Lung (tissue), 12 donors: ENCODE data around the gene SH3PXD2A. TPM values are rescaled to one million over a fixed set of nuclear protein-coding genes. Genes with fewer than 3 reads are reported as not detected.

Experiments used
- ATAC-seq: fragments of 200-7000 bp; cut with Tn5 transposase; one replicate; pipeline ENCODE4 v1.9.1; 2020; ENCODE audit warnings: moderate number of reproducible peaks; ENCODE audit not compliant: insufficient read depth, low FRiP score
- DNase-seq, 3 donors: peaks; one replicate each; pipeline ENCODE4 v3.0.0-alpha.2; 2013 to 2017
- H3K27ac ChIP-seq, 2 donors: one replicate each; pipeline ENCODE4 v1.5.1; 2013; ENCODE audit warnings: mild to moderate bottlenecking in 2 of 2, moderate library complexity in 2 of 2, control low read depth in 1 of 2, inconsistent platforms in 1 of 2, low read depth in 1 of 2, low read length in 1 of 2
- H3K27me3 ChIP-seq, 3 donors: one replicate each; pipeline ENCODE4 v1.5.1; 2013; ENCODE audit warnings: low read length in 2 of 3; ENCODE audit not compliant: control insufficient read depth in 3 of 3, insufficient read depth in 3 of 3
- H3K36me3 ChIP-seq, 4 donors: one replicate each; pipeline ENCODE4 v1.5.1; 2013; ENCODE audit warnings: low read length in 4 of 4, mild to moderate bottlenecking in 1 of 4, moderate library complexity in 1 of 4; ENCODE audit not compliant: control insufficient read depth in 4 of 4, insufficient read depth in 4 of 4
- H3K4me1 ChIP-seq, 5 donors: one replicate each; pipeline ENCODE4 v1.5.1; 2013; ENCODE audit warnings: low read length in 5 of 5, mild to moderate bottlenecking in 2 of 5, moderate library complexity in 1 of 5; ENCODE audit not compliant: control insufficient read depth in 5 of 5, insufficient read depth in 5 of 5
- H3K4me3 ChIP-seq: one replicate; pipeline ENCODE4 v1.5.1; 2013; ENCODE audit warnings: mild to moderate bottlenecking, control low read depth, moderate library complexity
- H3K9ac ChIP-seq, 2 donors: one replicate each; pipeline ENCODE4 v1.5.1; 2013; ENCODE audit warnings: low read length in 2 of 2, control low read depth in 1 of 2; ENCODE audit not compliant: insufficient read depth in 1 of 2
- H3K9me3 ChIP-seq, 4 donors: one replicate each; pipeline ENCODE4 v1.5.1; 2013; ENCODE audit warnings: low read length in 3 of 4, mild to moderate bottlenecking in 1 of 4, moderate library complexity in 1 of 4; ENCODE audit not compliant: control insufficient read depth in 4 of 4, insufficient read depth in 3 of 4
- CTCF ChIP-seq: IDR thresholded peaks from 2 replicates; pipeline ENCODE4 v1.5.1; 2012; ENCODE audit warnings: mild to moderate bottlenecking; ENCODE audit errors: control extremely low read depth, extremely low read depth
- WGBS, 2 donors: extraction: QIAGEN DNeasy Blood & Tissue Kit; methylation state at CpG; one replicate each; pipeline ENCODE4 v1.1.7; 2013; 5-methylcytosine and 5-hydroxymethylcytosine counted together
- polyA plus RNA-seq, 2 donors: library from polyadenylated mRNA; stranded (reverse); fragments of 200-250 nt; gene quantifications; one replicate each; pipeline ENCODE4 v1.2.1, GENCODE V29; 2013
- total RNA-seq, 2 donors: library from RNA; depleted of rRNA in 1 of 2; stranded (reverse); fragments of >200 nt in 1 of 2; gene quantifications; one replicate each; pipeline ENCODE4 v1.2.1, GENCODE V29; 2014 to 2021
- donor health status: control.
- donor health status: control.
- donor health status: Bipolar disorder and iron deficiency.
- donor health status: healthy.
- donor health status: DM: yes; HTN: yes; CAD: no.

Gene SH3PXD2A
- total and polyA plus RNA-seq, 4 donors = 9.9 to 53.2 (median 29.2) TPM

DNA sequence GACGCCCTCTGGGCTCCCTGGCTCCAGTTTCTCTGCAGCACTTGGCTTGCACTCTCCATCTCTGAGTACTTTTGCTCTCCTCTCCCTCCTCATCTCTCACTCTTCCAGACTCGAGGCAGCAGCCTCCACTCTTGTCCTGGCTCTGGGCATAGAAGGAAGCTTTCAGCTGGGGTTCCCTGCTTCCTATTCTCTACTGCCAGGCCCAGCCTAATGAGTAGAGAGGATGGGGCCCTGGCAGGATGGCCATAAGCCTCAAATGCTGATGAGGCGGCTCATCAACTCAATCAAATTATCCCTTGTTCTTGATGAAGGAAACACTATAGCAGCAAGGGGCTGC is 306.1 kb downstream of the SH3PXD2A start:
- Histone ChIP-seq H3K9me3 (no peaks in the 10 kb centered on the region), H3K9ac (no peak overlapping the region), H3K27ac (no peak overlapping the region), H3K4me3 (no peak overlapping the region), H3K4me1 (peaks cover 0 to 10% (median 0%) of the 10 kb centered on the region in 5 donors), H3K27me3 (peaks cover 0 to 6% (median 0%) of the 10 kb centered on the region in 3 donors), H3K36me3 (no peaks in the 10 kb centered on the region)
- 88 to 90% methylated on average over 3 of the region's 3 CpGs for WGBS, 2 donors
- ATAC-seq = no peak
- no peak for DNase-seq
- no peak for TF ChIP-seq CTCF

GRCh38 chr10:103548581-103549348 is 306.6 kb downstream of the SH3PXD2A start:
- H3K9ac ChIP-seq = no peak overlapping the region
- WGBS, 2 donors = 89 to 90% methylated on average over 12 of the region's 12 CpGs
- H3K27me3 ChIP-seq = peaks cover 0 to 6% (median 0%) of the 10 kb centered on the region in 3 donors
- H3K4me1 ChIP-seq = peaks cover 0 to 10% (median 0%) of the 10 kb centered on the region in 5 donors
- H3K27ac ChIP-seq = no peak overlapping the region
- no peak for TF ChIP-seq CTCF
- ATAC-seq = no peak
- no peak overlapping the region for H3K4me3 ChIP-seq
- H3K36me3 ChIP-seq = no peaks in the 10 kb centered on the region
- DNase-seq = no peak
- no peaks in the 10 kb centered on the region for H3K9me3 ChIP-seq

DNA sequence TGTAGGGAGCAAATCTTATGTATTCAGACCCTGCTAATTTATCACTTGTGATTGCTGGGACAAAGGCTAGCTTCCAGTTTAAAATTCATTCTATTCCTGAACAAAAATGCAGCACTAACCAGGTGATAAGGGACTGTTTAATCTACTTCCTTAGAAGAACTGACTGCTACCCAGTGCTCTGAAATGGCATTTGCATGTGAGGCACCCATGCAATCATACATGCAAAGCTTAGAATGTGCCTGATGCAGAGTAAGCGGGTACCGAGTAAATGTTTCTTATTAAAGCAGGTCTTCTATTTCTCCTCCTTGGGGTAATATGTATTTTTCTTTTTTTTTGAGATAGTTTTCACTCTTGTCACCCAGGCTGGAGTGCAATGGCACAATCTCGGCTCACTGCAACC is 307.4 kb downstream of the SH3PXD2A start:
- Histone ChIP-seq H3K9me3 (no peaks in the 10 kb centered on the region), H3K4me1 (peaks cover 0 to 15% (median 2%) of the 10 kb centered on the region in 5 donors), H3K9ac (no peak overlapping the region), H3K27me3 (peaks cover 0 to 6% (median 0%) of the 10 kb centered on the region in 3 donors), H3K4me3 (no peak overlapping the region), H3K36me3 (no peaks in the 10 kb centered on the region), H3K27ac (no peak overlapping the region)
- 95 to 99% methylated on average over 3 of the region's 3 CpGs for WGBS, 2 donors
- TF ChIP-seq CTCF = no peak
- ATAC-seq (no peak), DNase-seq (no peak)
